Progenitor cell of endocrine pancreas (in vitro differentiated cells): ENCODE data around the gene STX1A. TPM values are rescaled to one million over a fixed set of nuclear protein-coding genes. Genes with fewer than 3 reads are reported as not detected.
"Not testable (repeated sequence)": the region's sequence is repeated elsewhere in the genome, so short reads cannot be mapped to it uniquely, and the experiment has no call there.

ENCODE experiments used
- DNase-seq: peaks from one replicate; pipeline ENCODE4 v3.0.0; 2021; ENCODE audit warnings: low spot score; ENCODE audit not compliant: unreplicated experiment
- H3K27ac Mint-ChIP-seq: 2 replicates; pipeline ENCODE4 v1.8.0; 2021; ENCODE audit warnings: mild to moderate bottlenecking, moderate library complexity, mixed read lengths
- H3K27me3 Mint-ChIP-seq: 2 replicates; pipeline ENCODE4 v1.8.0; 2021; ENCODE audit warnings: mixed read lengths
- H3K36me3 Mint-ChIP-seq: 2 replicates; pipeline ENCODE4 v1.8.0; 2022; ENCODE audit warnings: mixed read lengths; ENCODE audit not compliant: insufficient read depth
- H3K4me1 Mint-ChIP-seq: 2 replicates; pipeline ENCODE4 v1.8.0; 2021; ENCODE audit warnings: low read depth, mixed read lengths
- H3K4me3 Mint-ChIP-seq: 2 replicates; pipeline ENCODE4 v1.8.0; 2021; ENCODE audit warnings: low read depth, mild to moderate bottlenecking, moderate library complexity, mixed read lengths
- H3K9me3 Mint-ChIP-seq: 2 replicates; pipeline ENCODE4 v1.8.0; 2021; ENCODE audit warnings: low read depth, mixed read lengths
- total RNA-seq: library from RNA; stranded (reverse); gene quantifications from 2 replicates; pipeline ENCODE4 v1.2.1, GENCODE V29; 2021
- TF ChIP-seq, protein P1 (sequence below): fragments of 200-600 bp; sonication (generic); IDR thresholded peaks from one replicate; pipeline ENCODE4 v1.5.0; 2021; ENCODE audit warnings: antibody characterized with exemption, mild to moderate bottlenecking; ENCODE audit not compliant: unreplicated experiment

STX1A gene
- total RNA-seq, 1 donor from 2014 or later = 46.6 TPM

DNA sequence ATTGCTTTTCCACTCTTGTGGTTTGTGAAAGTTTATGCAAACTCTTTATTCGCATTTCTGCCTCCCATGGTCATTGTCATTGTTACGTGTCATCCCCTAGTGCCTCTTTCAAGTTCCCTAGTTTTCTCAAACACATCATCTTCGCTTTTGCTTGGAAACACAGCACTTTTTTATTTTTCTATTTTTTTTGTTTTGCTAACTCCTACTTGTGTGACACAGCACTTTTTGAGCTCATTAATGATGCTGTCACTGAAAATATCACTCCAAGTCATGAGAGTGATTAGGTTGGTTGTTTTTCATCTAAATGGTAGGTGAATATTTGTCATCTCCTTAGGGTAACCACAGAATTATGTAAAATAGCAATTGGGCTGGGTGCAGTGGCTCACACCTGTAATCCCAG lies 8.5 kb upstream of the STX1A start:
- Mint-ChIP-seq H3K4me3 (no peak overlapping the region), H3K4me1 (peaks cover 6% of the 10 kb centered on the region), H3K9me3 (no peaks in the 10 kb centered on the region), H3K27ac (no peak overlapping the region), H3K36me3 (no peaks in the 10 kb centered on the region), H3K27me3 (peaks cover 2% of the 10 kb centered on the region)
- TF ChIP-seq, protein P1, sequence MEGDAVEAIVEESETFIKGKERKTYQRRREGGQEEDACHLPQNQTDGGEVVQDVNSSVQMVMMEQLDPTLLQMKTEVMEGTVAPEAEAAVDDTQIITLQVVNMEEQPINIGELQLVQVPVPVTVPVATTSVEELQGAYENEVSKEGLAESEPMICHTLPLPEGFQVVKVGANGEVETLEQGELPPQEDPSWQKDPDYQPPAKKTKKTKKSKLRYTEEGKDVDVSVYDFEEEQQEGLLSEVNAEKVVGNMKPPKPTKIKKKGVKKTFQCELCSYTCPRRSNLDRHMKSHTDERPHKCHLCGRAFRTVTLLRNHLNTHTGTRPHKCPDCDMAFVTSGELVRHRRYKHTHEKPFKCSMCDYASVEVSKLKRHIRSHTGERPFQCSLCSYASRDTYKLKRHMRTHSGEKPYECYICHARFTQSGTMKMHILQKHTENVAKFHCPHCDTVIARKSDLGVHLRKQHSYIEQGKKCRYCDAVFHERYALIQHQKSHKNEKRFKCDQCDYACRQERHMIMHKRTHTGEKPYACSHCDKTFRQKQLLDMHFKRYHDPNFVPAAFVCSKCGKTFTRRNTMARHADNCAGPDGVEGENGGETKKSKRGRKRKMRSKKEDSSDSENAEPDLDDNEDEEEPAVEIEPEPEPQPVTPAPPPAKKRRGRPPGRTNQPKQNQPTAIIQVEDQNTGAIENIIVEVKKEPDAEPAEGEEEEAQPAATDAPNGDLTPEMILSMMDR = no peak
- no peak for DNase-seq

DNA sequence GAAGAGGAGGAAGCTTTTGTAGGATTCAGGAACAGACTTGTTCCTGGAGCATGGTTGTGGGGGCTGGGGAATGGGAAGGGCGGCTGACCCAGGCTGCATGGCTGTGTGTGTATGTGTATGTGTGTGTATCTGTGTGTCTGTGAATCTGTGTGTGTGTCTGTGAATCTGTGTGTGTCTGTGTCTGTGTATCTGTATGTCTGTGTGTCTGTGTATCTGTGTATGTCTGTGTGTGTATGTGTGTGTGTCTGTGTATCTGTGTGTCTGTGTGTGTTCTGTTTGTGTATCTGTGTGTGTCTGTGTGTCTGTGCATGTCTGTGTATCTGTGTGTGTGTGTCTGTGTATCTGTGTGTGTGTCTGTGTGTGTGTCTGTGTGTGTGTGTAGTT lies 6.6 kb upstream of the STX1A start:
- H3K4me3 Mint-ChIP-seq = no peak overlapping the region
- TF ChIP-seq, protein P1 = no peak
- peaks cover 6% of the 10 kb centered on the region for H3K4me1 Mint-ChIP-seq
- H3K36me3 Mint-ChIP-seq = no peaks in the 10 kb centered on the region
- H3K27ac Mint-ChIP-seq = no peak overlapping the region
- no peaks in the 10 kb centered on the region for H3K9me3 Mint-ChIP-seq
- peaks cover 5% of the 10 kb centered on the region for H3K27me3 Mint-ChIP-seq
- DNase-seq = no peak

DNA sequence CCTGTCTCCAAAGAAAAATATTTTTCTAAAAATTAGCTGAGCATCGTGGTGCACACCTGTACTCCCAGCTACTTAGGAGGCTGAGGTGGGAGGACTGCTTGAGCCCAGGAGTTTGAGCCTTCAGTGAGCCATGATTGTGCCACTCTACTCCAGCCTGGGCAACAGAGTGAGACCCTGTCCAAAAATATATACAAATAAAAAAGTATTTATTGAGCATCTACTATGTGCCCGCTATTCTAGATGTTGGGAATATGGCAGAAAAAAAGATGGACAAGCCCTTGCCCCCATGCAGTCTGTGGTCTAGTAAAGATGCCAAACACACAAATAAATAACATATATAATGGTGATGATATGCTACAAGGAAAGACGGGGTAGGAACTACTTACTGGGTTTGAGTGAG lies 4.3 kb upstream of the STX1A start:
- Mint-ChIP-seq H3K4me1 (peaks cover 6% of the 10 kb centered on the region), H3K4me3 (no peak overlapping the region), H3K36me3 (no peaks in the 10 kb centered on the region), H3K9me3 (no peaks in the 10 kb centered on the region), H3K27me3 (peaks cover 12% of the 10 kb centered on the region), H3K27ac (no peak overlapping the region)
- no peak for DNase-seq
- TF ChIP-seq, protein P1 = no peak

DNA sequence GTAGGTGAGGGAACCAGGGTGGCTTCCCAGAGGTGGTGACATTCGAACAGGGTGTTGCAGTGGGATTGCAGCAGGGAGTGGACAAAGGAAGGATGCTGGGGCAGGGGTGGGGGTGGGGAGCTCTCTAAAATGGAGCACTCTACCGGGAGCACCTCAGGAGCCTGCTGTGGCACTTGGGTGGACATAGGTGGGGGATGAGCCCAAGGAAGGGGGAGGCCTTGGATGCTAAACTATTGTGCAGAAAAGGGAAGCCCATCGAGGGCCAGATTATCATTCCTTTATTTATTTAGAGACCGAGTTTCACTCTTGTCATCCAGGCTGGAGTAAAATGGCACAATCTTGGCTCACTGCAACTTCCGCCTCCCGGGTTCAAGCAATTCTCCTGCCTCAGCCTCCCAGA lies 3.3 kb upstream of the STX1A start:
- Mint-ChIP-seq H3K4me3 (no peak overlapping the region), H3K27me3 (peaks cover 9% of the 10 kb centered on the region), H3K4me1 (peaks cover 6% of the 10 kb centered on the region), H3K27ac (no peak overlapping the region), H3K9me3 (no peaks in the 10 kb centered on the region), H3K36me3 (no peaks in the 10 kb centered on the region)
- TF ChIP-seq, protein P1 = no peak
- no peak for DNase-seq

DNA sequence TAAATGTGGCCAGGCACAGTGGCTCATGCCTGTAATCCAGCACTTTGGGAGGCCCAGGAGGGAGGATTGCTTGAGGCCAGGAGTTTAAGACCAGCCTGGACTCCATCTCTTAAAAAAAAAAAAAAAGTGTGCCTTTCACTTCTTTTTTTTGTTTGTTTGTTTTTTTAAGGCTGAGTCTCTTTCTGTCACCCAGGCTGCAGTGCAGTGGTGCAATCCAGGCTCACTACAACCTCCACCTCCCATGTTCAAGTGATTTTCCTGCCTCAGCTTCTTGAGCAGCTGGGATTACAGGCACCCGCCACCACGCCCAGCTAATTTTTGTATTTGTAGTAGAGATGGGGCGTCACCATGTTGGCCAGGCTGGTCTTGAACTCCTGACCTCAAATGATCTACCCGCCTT lies 2.7 kb upstream of the STX1A start:
- not testable (repeated sequence) for H3K27ac Mint-ChIP-seq, H3K4me3 Mint-ChIP-seq, DNase-seq, H3K36me3 Mint-ChIP-seq, H3K9me3 Mint-ChIP-seq, H3K4me1 Mint-ChIP-seq, H3K27me3 Mint-ChIP-seq

DNA sequence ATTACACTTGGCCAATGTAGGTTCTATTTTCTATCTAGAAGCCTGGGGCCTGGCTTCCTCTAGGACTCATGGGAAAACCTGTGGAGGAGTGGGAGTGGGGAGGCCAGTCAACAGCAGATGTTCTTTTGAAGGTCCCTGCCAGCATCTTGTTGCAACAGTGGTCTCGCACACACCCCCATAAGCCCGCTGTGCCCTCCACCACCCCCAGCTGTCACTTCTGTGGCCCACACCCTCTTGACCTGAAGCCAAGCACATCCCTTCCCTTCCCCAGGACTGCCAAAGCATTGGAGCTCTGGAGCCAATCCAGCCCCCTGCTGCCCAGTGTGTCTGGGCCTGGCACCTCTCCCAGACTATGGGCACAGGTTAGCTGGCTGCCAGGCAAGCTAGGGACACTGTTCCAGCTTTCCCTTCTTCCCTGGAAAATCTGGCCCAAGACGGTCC lies 1.9 kb upstream of the STX1A start:
- Mint-ChIP-seq H3K4me3 (peak overlapping the region; percentile 65), H3K27ac (no peak overlapping the region), H3K27me3 (peaks cover 9% of the 10 kb centered on the region), H3K36me3 (no peaks in the 10 kb centered on the region), H3K4me1 (peaks cover 12% of the 10 kb centered on the region), H3K9me3 (no peaks in the 10 kb centered on the region)
- DNase-seq = no peak
- TF ChIP-seq, protein P1 = no peak

DNA sequence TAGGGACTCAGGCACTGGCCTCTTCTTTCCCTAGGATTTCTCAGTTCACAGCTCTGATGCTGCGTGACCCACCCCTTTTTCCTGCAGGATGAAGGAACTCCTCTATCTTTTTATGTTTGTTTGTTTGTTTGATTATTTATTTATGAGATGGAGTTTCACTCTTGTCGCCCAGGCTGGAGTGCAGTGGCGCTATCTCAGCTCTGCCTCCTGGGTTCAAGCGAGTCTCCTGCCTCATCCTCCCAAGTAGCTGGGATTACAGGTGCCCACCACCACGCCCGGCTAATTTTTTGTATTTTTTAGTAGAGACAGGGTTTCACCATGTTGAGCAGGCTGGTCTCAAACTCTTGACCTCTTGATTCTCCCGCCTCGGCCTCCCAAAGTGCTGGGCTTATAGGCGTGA lies 974 bp upstream of the STX1A start:
- H3K36me3 Mint-ChIP-seq, H3K9me3 Mint-ChIP-seq, DNase-seq, H3K27me3 Mint-ChIP-seq: not testable (repeated sequence)
- Mint-ChIP-seq H3K4me3 (peak overlapping the region; percentile 73), H3K4me1 (peaks cover 20% of the 10 kb centered on the region), H3K27ac (peak overlapping the region; percentile 64)
